Astrocyte (in vitro differentiated cells and primary cell): ENCODE results near the gene SRC. TPM values are rescaled to one million over a fixed set of nuclear protein-coding genes. Genes with fewer than 3 reads are reported as not detected.

Experiments used
- DNase-seq: peaks from one replicate; pipeline ENCODE4 v3.0.0-alpha.2; 2010; ENCODE audit warnings: low read depth
- FAIRE-seq: peaks from 2 replicates; lab custom pipeline; 2011; peaks lifted over from hg19 to GRCh38; lab: Jason Lieb, UNC
- H2AFZ ChIP-seq: 2 replicates; pipeline ENCODE4 v1.6.0; 2012; ENCODE audit warnings: low read depth, low read length, inconsistent platforms
- H3K27ac ChIP-seq: 2 replicates; pipeline ENCODE4 v1.5.1; 2011; ENCODE audit warnings: low read depth, low read length, inconsistent platforms
- H3K27me3 ChIP-seq: 2 replicates; pipeline ENCODE4 v1.6.0; 2011; ENCODE audit warnings: low read length, inconsistent platforms; ENCODE audit not compliant: insufficient read depth
- H3K36me3 ChIP-seq: 2 replicates; pipeline ENCODE4 v1.5.1; 2011; ENCODE audit warnings: low read length, inconsistent platforms; ENCODE audit not compliant: insufficient read depth
- H3K4me1 ChIP-seq: 2 replicates; pipeline ENCODE4 v1.5.1; 2011; ENCODE audit warnings: low read length, inconsistent platforms; ENCODE audit not compliant: insufficient read depth
- H3K4me2 ChIP-seq: 2 replicates; pipeline ENCODE4 v1.6.0; 2012; ENCODE audit warnings: low read length, inconsistent platforms
- H3K4me3 ChIP-seq: 2 replicates; pipeline ENCODE4 v1.5.1; 2011; ENCODE audit warnings: low read depth, mild to moderate bottlenecking, low read length, inconsistent platforms; ENCODE audit not compliant: insufficient read depth
- H3K79me2 ChIP-seq: 2 replicates; pipeline ENCODE4 v1.6.0; 2012; ENCODE audit warnings: mild to moderate bottlenecking, low read length, inconsistent platforms; ENCODE audit not compliant: insufficient read depth
- H3K9ac ChIP-seq: 2 replicates; pipeline ENCODE4 v1.6.0; 2012; ENCODE audit warnings: mild to moderate bottlenecking, low read length, inconsistent platforms
- H3K9me3 ChIP-seq: 2 replicates; pipeline ENCODE4 v1.5.1; 2012; ENCODE audit warnings: low read depth, mild to moderate bottlenecking, low read length, inconsistent platforms; ENCODE audit not compliant: insufficient read depth
- H4K20me1 ChIP-seq: 2 replicates; pipeline ENCODE4 v1.6.0; 2012; ENCODE audit warnings: low read length, inconsistent platforms; ENCODE audit not compliant: insufficient read depth
- H3K27ac Mint-ChIP-seq: one replicate; pipeline ENCODE4 v1.8.0; 2021; ENCODE audit warnings: mild to moderate bottlenecking, mixed read lengths; ENCODE audit not compliant: unreplicated experiment
- H3K27me3 Mint-ChIP-seq: one replicate; pipeline ENCODE4 v1.8.0; 2021; ENCODE audit warnings: low read depth, mixed read lengths; ENCODE audit not compliant: unreplicated experiment
- H3K36me3 Mint-ChIP-seq: one replicate; pipeline ENCODE4 v1.8.0; 2021; ENCODE audit warnings: low read depth, mixed read lengths; ENCODE audit not compliant: unreplicated experiment
- H3K4me1 Mint-ChIP-seq: one replicate; pipeline ENCODE4 v1.8.0; 2021; ENCODE audit warnings: low read depth, mixed read lengths; ENCODE audit not compliant: unreplicated experiment
- H3K4me3 Mint-ChIP-seq: one replicate; pipeline ENCODE4 v1.8.0; 2021; ENCODE audit warnings: mild to moderate bottlenecking, moderate library complexity, mixed read lengths; ENCODE audit not compliant: unreplicated experiment
- H3K9me3 Mint-ChIP-seq: one replicate; pipeline ENCODE4 v1.8.0; 2021; ENCODE audit warnings: mild to moderate bottlenecking, mixed read lengths; ENCODE audit not compliant: unreplicated experiment
- CTCF ChIP-seq: IDR thresholded peaks from 2 replicates; pipeline ENCODE4 v1.5.1; 2011; ENCODE audit warnings: low read depth, mild to moderate bottlenecking, inconsistent platforms, low read length, moderate library complexity; ENCODE audit not compliant: insufficient read depth
- EZH2 ChIP-seq: IDR thresholded peaks from 2 replicates; pipeline ENCODE4 v1.6.1; 2012; ENCODE audit warnings: mild to moderate bottlenecking, low read length, inconsistent platforms; ENCODE audit not compliant: insufficient read depth
- total RNA-seq: library from RNA; stranded (reverse); gene quantifications from 2 replicates; pipeline ENCODE4 v1.2.1, GENCODE V29; 2021

The SRC gene
- total RNA-seq, 1 donor from 2014 or later: 33.4 TPM

GRCh38 chr20:37389844-37390275 is 43.9 kb downstream of the SRC start:
- FAIRE-seq (no peak), DNase-seq (no peak)
- Mint-ChIP-seq H3K36me3 (peaks cover 24% of the 10 kb centered on the region), H3K4me1 (peaks cover 7% of the 10 kb centered on the region), H3K27ac (no peak overlapping the region), H3K4me3 (no peak overlapping the region), H3K9me3 (no peaks in the 10 kb centered on the region), H3K27me3 (no peaks in the 10 kb centered on the region)
- Histone ChIP-seq H3K36me3 (no peaks in the 10 kb centered on the region), H2AFZ (no peak overlapping the region), H3K4me1 (no peaks in the 10 kb centered on the region), H3K27me3 (no peaks in the 10 kb centered on the region), H3K79me2 (no peaks in the 10 kb centered on the region), H3K4me2 (no peak overlapping the region), H4K20me1 (peaks cover 3% of the 10 kb centered on the region), H3K9me3 (no peaks in the 10 kb centered on the region), H3K9ac (no peak overlapping the region), H3K4me3 (no peak overlapping the region), H3K27ac (no peak overlapping the region)
- no peak for TF ChIP-seq EZH2

GRCh38 chr20:37390503-37390890 is 44.6 kb downstream of the SRC start:
- no peak for TF ChIP-seq EZH2
- TF ChIP-seq CTCF: no peak
- H3K4me3 ChIP-seq: no peak overlapping the region
- Mint-ChIP-seq H3K36me3 (peaks cover 22% of the 10 kb centered on the region), H3K4me1 (peaks cover 8% of the 10 kb centered on the region), H3K27ac (no peak overlapping the region), H3K27me3 (no peaks in the 10 kb centered on the region), H3K9me3 (no peaks in the 10 kb centered on the region), H3K4me3 (no peak overlapping the region)
- DNase-seq (no peak), FAIRE-seq (no peak)
- H3K4me2 ChIP-seq: no peak overlapping the region
- H2AFZ ChIP-seq: no peak overlapping the region
- no peak overlapping the region for H3K27ac ChIP-seq
- H4K20me1 ChIP-seq: peaks cover 6% of the 10 kb centered on the region
- no peaks in the 10 kb centered on the region for H3K27me3 ChIP-seq
- H3K9ac ChIP-seq: no peak overlapping the region
- H3K9me3 ChIP-seq: no peaks in the 10 kb centered on the region
- no peaks in the 10 kb centered on the region for H3K79me2 ChIP-seq
- H3K36me3 ChIP-seq: no peaks in the 10 kb centered on the region
- H3K4me1 ChIP-seq: no peaks in the 10 kb centered on the region

- Histone ChIP-seq H3K9me3 (no peaks in the 10 kb centered on the region), H3K79me2 (no peaks in the 10 kb centered on the region), H3K9ac (no peak overlapping the region), H3K4me3 (no peak overlapping the region), H3K4me2 (no peak overlapping the region), H3K27ac (no peak overlapping the region), H3K36me3 (no peaks in the 10 kb centered on the region), H3K4me1 (no peaks in the 10 kb centered on the region), H3K27me3 (no peaks in the 10 kb centered on the region), H2AFZ (no peak overlapping the region), H4K20me1 (peaks cover 6% of the 10 kb centered on the region)
- FAIRE-seq: no peak
- H3K4me3 Mint-ChIP-seq: no peak overlapping the region
- TF ChIP-seq EZH2 (no peak), CTCF (no peak)
- peaks cover 8% of the 10 kb centered on the region for H3K4me1 Mint-ChIP-seq
- no peak for DNase-seq
- peaks cover 22% of the 10 kb centered on the region for H3K36me3 Mint-ChIP-seq
- H3K27ac Mint-ChIP-seq: no peak overlapping the region
- H3K9me3 Mint-ChIP-seq: no peaks in the 10 kb centered on the region
- H3K27me3 Mint-ChIP-seq: no peaks in the 10 kb centered on the region
Observed at GRCh38 chr20:37390891-37391525, 45.1 kb downstream of the SRC start.
